GM23338 (cell line): Measurements from ENCODE around the gene KLHL17. TPM values are rescaled to one million over a fixed set of nuclear protein-coding genes. Genes with fewer than 3 reads are reported as not detected.
A peak's percentile ranks its signal among the peaks of the same experiment; 100 is the strongest.

Source experiments
- ATAC-seq: fragments of 200-7000 bp; cut with Tn5 transposase; 3 replicates; pipeline ENCODE4 v1.9.1; 2020
- DNase-seq: peaks from one replicate; pipeline ENCODE4 v3.0.0-alpha.2; 2015; ENCODE audit warnings: low spot score
- H2AFZ ChIP-seq: fragments of 200-600 bp; sonication (generic); 2 replicates; pipeline ENCODE4 v1.8.0; 2016; ENCODE audit warnings: antibody characterized with exemption, mild to moderate bottlenecking, moderate library complexity
- H3F3A ChIP-seq: fragments of 200-600 bp; sonication (generic); replicated peaks from 2 replicates; pipeline ENCODE4 v1.8.0; 2017; ENCODE audit warnings: antibody characterized with exemption, mixed run types, low read depth
- H3K27ac ChIP-seq: fragments of 200-600 bp; sonication (generic); 2 replicates; pipeline ENCODE4 v1.6.1; 2016; ENCODE audit warnings: low read depth
- H3K27me3 ChIP-seq: fragments of 200-600 bp; sonication (generic); 2 replicates; pipeline ENCODE4 v1.8.0; 2016; ENCODE audit warnings: mild to moderate bottlenecking, mixed run types, moderate library complexity; ENCODE audit not compliant: insufficient read depth
- H3K36me3 ChIP-seq: fragments of 200-600 bp; sonication (generic); 2 replicates; pipeline ENCODE4 v1.8.0; 2016; ENCODE audit warnings: mild to moderate bottlenecking; ENCODE audit not compliant: insufficient read depth
- H3K4me1 ChIP-seq: fragments of 200-600 bp; sonication (generic); 2 replicates; pipeline ENCODE4 v1.8.0; 2016; ENCODE audit warnings: mild to moderate bottlenecking, moderate library complexity; ENCODE audit not compliant: insufficient read depth
- H3K4me2 ChIP-seq: fragments of 200-600 bp; sonication (generic); 2 replicates; pipeline ENCODE4 v1.7.1; 2017; ENCODE audit warnings: mixed run types
- H3K4me3 ChIP-seq: fragments of 200-600 bp; sonication (generic); 2 replicates; pipeline ENCODE4 v1.6.1; 2016; ENCODE audit warnings: mixed run types
- H3K79me2 ChIP-seq: fragments of 200-600 bp; sonication (generic); replicated peaks from 2 replicates; pipeline ENCODE4 v1.8.0; 2017; ENCODE audit warnings: mild to moderate bottlenecking; ENCODE audit not compliant: insufficient read depth
- H3K9me2 ChIP-seq: fragments of 200-600 bp; sonication (generic); 2 replicates; pipeline ENCODE4 v1.8.0; 2017; ENCODE audit not compliant: insufficient read depth
- H4K20me1 ChIP-seq: fragments of 200-600 bp; sonication (generic); replicated peaks from 2 replicates; pipeline ENCODE4 v1.8.0; 2017; ENCODE audit warnings: mild to moderate bottlenecking; ENCODE audit not compliant: insufficient read depth
- H3K27ac Mint-ChIP-seq: 2 replicates; pipeline ENCODE4 v1.8.0; 2020; ENCODE audit warnings: inconsistent platforms, mild to moderate bottlenecking, moderate library complexity, mixed read lengths
- H3K27me3 Mint-ChIP-seq: 3 replicates; pipeline ENCODE4 v1.8.0; 2022; ENCODE audit warnings: low read depth, mild to moderate bottlenecking, moderate library complexity, mixed read lengths, inconsistent platforms; ENCODE audit not compliant: insufficient read depth, poor library complexity
- H3K36me3 Mint-ChIP-seq: 3 replicates; pipeline ENCODE4 v1.8.0; 2021; ENCODE audit warnings: low read depth, mild to moderate bottlenecking, inconsistent platforms, moderate library complexity, mixed read lengths
- H3K4me1 Mint-ChIP-seq: 3 replicates; pipeline ENCODE4 v1.8.0; 2020; ENCODE audit warnings: mild to moderate bottlenecking, inconsistent platforms, mixed read lengths
- H3K4me3 Mint-ChIP-seq: 3 replicates; pipeline ENCODE4 v1.8.0; 2021; ENCODE audit warnings: moderate library complexity, mild to moderate bottlenecking, inconsistent platforms, mixed read lengths
- H3K9me3 Mint-ChIP-seq: 3 replicates; pipeline ENCODE4 v1.8.0; 2020; ENCODE audit warnings: moderate library complexity, mild to moderate bottlenecking, inconsistent platforms, mixed read lengths
- CTCF ChIP-seq, 2 experiments: fragments of 200-600 bp in 1 of 2; sonication (generic) in 1 of 2; conservative IDR thresholded peaks; 2 replicates each; pipeline versions ENCODE4 v1.5.1 to v1.6.1; 2016 to 2017; ENCODE audit warnings: antibody characterized with exemption in 2 of 2, low read depth in 2 of 2, mild to moderate bottlenecking in 2 of 2, moderate library complexity in 1 of 2
- EZH2 ChIP-seq: fragments of 200-600 bp; sonication (generic); IDR thresholded peaks from one replicate; pipeline ENCODE4 v1.8.0; 2017; ENCODE audit warnings: antibody characterized with exemption, mild to moderate bottlenecking, low read depth; ENCODE audit not compliant: unreplicated experiment
- EZH2phosphoT487 ChIP-seq: fragments of 200-600 bp; sonication (generic); IDR thresholded peaks from one replicate; pipeline ENCODE4 v1.8.1; 2018; ENCODE audit warnings: antibody characterized with exemption; ENCODE audit not compliant: unreplicated experiment
- NANOG ChIP-seq: IDR thresholded peaks from 2 replicates; pipeline ENCODE4 v1.6.1; 2016; ENCODE audit warnings: antibody characterized with exemption, borderline replicate concordance
- polyA plus RNA-seq: library from polyadenylated mRNA; unstranded; fragments of >200 nt; fragmentation: Nextera tagmentation; extraction: Ambion mirVana; gene quantifications from 2 replicates; pipeline ENCODE4 v1.2.1, GENCODE V29; 2016
- total RNA-seq: library from RNA; depleted of rRNA; stranded (reverse); fragments of >200 nt; shearing (Covaris generic); gene quantifications from 2 replicates; pipeline ENCODE4 v1.2.3, GENCODE V29; 2014

The KLHL17 gene
- total and polyA plus RNA-seq, 2 experiments from 2014 or later = 16.5 to 37.1 TPM

GRCh38 chr1:920521-920920, 39.9 kb upstream of the KLHL17 start:
- Mint-ChIP-seq H3K4me3 (no peak overlapping the region), H3K4me1 (peaks cover 17% of the 10 kb centered on the region), H3K9me3 (no peaks in the 10 kb centered on the region), H3K36me3 (no peaks in the 10 kb centered on the region), H3K27ac (no peak overlapping the region), H3K27me3 (peaks cover 67% of the 10 kb centered on the region)
- H3K4me1 ChIP-seq = peaks cover 6% of the 10 kb centered on the region; the same call in 1 of the 2 replicates
- peak overlapping the region; percentile 73 for H3K4me2 ChIP-seq
- no peak for ATAC-seq
- no peak overlapping the region for H3K27ac ChIP-seq
- no peaks in the 10 kb centered on the region for H3K9me2 ChIP-seq
- no peaks in the 10 kb centered on the region; the same call in 1 of the 2 replicates for H4K20me1 ChIP-seq
- no peaks in the 10 kb centered on the region for H3F3A ChIP-seq
- no peak for DNase-seq
- no peaks in the 10 kb centered on the region for H3K36me3 ChIP-seq
- peak overlapping the region; percentile 47 for H3K4me3 ChIP-seq
- H3K27me3 ChIP-seq = peaks cover 91% of the 10 kb centered on the region
- H2AFZ ChIP-seq = no peak overlapping the region
- H3K79me2 ChIP-seq = no peaks in the 10 kb centered on the region
- TF ChIP-seq EZH2phosphoT487 (no peak), CTCF (conservative IDR thresholded peaks at IDR 0.05; ENCODE audit: low read depth in 2 of 2) (peak in 1 of 2 experiments; percentile 23; a peak in 2 of 4 replicates)

GRCh38 chr1:921011-921837, 39.2 kb upstream of the KLHL17 start:
- H3K9me2 ChIP-seq = no peaks in the 10 kb centered on the region
- peaks cover 8% of the 10 kb centered on the region; the same call in 1 of the 2 replicates for H3K4me1 ChIP-seq
- H3K27ac Mint-ChIP-seq = no peak overlapping the region
- H3K4me2 ChIP-seq = peak overlapping the region; percentile 73
- H3K36me3 ChIP-seq = no peaks in the 10 kb centered on the region
- no peaks in the 10 kb centered on the region for H3K9me3 Mint-ChIP-seq
- no peaks in the 10 kb centered on the region; the same call in none of the 2 replicates for H4K20me1 ChIP-seq
- no peaks in the 10 kb centered on the region for H3K36me3 Mint-ChIP-seq
- H3K79me2 ChIP-seq = no peaks in the 10 kb centered on the region
- H3K27ac ChIP-seq = no peak overlapping the region
- H3K4me3 Mint-ChIP-seq = peak overlapping the region; percentile 29; the same call in 2 of the 3 replicates
- peak; percentile 91 for DNase-seq
- peaks cover 72% of the 10 kb centered on the region for H3K27me3 Mint-ChIP-seq
- TF ChIP-seq EZH2phosphoT487 (peak; percentile 59), EZH2 (peak; percentile 43), NANOG (no peak), CTCF (conservative IDR thresholded peaks at IDR 0.05; ENCODE audit: low read depth in 2 of 2) (peak; percentile 36 to 37; a peak in 3 of 4 replicates)
- no peaks in the 10 kb centered on the region for H3F3A ChIP-seq
- peak overlapping the region; percentile 47 for H3K4me3 ChIP-seq
- no peak overlapping the region for H2AFZ ChIP-seq
- peaks cover 18% of the 10 kb centered on the region for H3K4me1 Mint-ChIP-seq
- peak; percentile 63 for ATAC-seq
- peaks cover 92% of the 10 kb centered on the region for H3K27me3 ChIP-seq
